ENCODE results near the gene CNIH2.
"Not testable (repeated sequence)": the region's sequence is repeated elsewhere in the genome, so short reads cannot be mapped to it uniquely, and the experiment has no call there.

CNIH2 gene

GRCh38 chr11:66277471-66278362, at the start of gene CNIH2:
TSS of gene CNIH2 (plus strand) at chr11:66278175. CDS start at chr11:66278457, 282 bp downstream.
- DNase-seq: no peak

DNA sequence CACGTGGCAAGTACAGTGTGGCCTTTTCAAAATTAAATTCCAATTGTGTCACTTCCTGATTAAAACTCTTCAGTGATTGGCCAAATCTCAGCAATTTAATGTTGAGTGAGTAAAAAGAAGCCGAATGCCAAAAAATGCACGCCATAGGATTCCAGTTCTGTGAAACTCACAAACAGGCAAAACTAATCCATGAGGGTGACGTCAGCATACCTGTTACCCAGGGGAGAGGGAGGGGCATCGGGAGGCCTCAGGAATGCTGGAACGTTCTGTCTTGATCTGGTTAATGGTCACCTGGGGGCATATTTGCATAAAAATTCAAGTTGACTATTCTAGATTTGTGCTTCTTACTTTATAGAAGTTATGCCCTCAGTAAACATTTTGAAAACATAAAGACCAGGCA, 49.5 kb upstream of the CNIH2 start:
- no peak for DNase-seq

GRCh38 chr11:66230156-66230555, 47.8 kb upstream of the CNIH2 start:
- DNase-seq: no peak

DNA sequence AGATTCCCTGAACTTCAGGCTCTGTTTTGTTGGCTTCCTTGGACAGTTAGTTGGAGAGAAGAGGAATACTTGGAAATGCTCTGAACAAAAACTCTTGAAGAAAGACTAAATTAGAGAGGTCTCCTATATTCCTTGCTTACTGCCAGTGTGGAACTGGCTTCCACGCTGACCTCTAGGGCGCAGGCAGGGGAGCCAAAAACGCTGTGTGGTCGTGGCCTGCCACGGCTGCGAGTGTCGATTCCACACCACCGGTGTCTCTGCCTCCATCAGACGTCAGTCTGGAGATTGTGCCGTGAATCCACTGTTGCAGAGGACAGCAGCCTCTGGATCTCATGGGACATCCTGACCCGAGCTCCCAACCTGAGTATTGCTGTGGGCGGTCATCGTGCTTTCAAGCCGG, 47.0 kb upstream of the CNIH2 start:
- no peak for DNase-seq

DNA sequence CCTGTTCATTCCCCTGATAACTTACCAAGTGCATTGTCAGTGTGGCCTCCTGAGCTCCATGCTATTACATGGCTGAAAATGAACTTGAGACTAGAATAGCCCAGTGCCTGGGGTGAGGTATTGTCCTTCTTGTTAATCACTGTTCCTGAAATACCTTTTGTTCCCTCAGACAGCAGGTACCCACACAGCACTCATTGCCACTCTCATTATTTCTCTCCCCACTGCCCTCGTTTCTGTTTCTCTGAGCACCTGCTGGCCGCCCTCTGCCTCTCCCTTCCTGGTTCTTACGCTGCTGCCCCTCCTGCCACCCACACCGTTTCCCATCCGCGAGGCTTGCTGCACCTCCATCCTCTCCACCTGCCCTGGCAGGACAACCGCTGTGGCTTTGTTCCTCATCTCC, 46.4 kb upstream of the CNIH2 start:
- no peak for DNase-seq

DNA sequence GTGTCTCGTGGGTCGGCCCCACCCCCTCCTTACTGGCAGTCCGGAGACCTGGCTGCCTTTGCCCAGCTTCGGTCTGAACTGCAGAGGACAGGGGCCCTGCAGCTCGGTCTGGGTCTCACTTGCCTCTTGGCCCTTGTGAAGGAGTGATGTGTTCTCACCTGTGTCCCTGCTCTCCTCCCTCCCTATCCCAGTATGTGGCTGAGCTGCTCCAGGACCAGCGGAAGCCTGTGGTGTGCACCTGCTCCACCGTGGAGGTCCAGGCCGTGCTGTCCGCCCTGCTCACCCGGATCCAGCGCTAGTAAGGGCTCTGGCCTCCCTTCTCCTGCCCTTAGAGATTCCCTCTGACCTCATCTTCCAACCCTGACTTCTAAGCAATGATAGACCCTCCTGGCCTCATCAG, 45.2 kb upstream of the CNIH2 start:
- DNase-seq: no peak

- no peak for DNase-seq
Measured at GRCh38 chr11:66233301-66233700, 44.7 kb upstream of the CNIH2 start.

DNA sequence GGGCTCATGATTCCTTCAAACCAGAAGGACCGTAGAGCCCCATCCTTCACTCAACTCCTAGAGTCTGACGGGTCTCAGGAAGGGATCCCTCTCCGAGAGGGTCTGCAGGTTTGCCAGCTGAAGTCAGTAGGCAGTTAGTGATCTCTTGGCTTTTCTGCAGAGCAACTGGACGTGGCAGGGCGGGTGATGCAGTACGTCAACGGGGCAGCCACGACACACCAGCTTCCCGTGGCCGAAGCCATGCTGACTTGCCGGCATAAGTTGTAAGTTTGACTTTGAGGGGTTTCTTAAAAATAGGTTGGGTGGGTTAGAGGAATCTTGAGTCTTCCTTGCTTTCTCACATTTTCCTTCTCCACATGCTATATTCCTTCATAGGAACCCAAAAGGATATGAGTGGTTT, 42.8 kb upstream of the CNIH2 start:
- no peak for DNase-seq

DNA sequence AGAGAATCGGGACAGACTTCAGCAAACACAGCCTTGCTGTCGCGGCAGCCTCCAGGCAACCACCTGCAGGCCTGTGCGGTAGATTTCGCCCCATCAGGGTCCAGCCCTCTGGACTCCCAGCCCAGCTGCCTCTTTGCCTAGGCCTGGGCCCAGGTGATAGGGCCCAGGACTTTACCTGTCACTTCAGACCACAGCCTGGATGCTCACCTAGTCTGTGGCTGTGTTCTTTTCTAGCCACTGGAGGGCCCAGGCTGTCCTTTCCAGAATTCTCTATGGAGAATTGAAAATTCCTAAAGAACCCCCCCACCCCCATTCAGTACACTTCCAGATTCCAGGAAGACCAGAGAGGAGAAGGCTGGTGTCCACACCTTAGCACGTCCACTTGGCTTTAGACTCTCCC, 40.1 kb upstream of the CNIH2 start:
- no peak for DNase-seq

- no peak for DNase-seq
Measured at GRCh38 chr11:66238786-66239413, 39.1 kb upstream of the CNIH2 start.

GRCh38 chr11:66239511-66239910, 38.5 kb upstream of the CNIH2 start:
- DNase-seq: no peak

- DNase-seq: no peak
Measured at GRCh38 chr11:66239998-66240780, 37.8 kb upstream of the CNIH2 start.

DNA sequence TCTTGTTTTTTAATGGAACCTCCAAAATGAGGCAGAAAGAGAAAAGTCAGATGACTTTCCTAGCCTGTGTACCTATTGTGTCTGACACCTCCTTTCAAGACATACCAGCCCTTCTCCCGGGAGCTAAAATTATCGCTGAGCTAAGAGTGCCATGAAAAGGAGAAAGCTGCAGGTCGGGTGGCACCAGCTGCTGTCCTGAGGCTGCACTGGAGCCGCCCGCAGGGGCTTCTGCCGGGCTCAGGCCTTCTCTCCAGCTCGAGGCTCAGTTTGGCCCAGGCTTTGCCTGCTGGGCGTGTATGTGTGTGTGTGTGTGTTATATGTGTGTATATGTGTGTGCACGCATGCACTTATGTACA, 37.2 kb upstream of the CNIH2 start:
- DNase-seq: no peak

GRCh38 chr11:66242095-66242765, 35.7 kb upstream of the CNIH2 start:
- no peak for DNase-seq

DNA sequence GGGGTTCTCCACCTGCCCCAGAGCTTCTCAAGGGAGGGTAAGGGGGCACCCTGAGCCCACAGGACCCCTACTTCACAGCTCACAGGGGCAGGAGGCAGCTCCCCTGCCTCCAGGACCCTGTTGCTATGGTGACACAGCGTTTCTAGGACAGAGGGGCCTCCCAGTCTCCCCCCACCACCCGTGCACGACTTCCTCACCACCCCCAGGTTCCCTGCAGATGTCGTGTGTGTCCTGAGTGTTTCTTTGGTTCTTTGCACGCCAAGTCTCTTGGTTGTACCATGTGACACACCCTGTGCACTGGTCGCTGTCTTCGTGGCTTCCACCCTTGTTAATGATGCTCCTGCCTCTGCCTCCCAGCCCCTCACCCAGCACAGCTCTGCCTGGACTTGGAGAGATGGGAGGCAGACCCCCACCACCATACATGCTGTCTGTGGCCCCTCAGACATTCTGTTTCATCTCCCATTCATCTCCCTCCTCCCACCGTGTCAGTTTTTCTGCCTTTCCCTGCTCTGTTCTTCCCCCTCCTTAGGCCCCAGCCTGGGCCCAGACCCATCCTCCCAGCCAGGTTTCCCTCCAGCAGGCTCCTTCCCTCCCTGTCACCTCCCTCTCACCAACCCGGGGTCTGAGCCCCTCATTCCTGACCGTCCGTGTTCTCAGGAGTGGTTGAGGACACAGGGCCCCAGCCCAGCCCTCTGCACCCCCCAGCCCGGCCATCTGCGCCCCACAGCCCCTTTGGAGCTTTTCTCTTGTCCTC, 34.0 kb upstream of the CNIH2 start:
- no peak for DNase-seq

DNA sequence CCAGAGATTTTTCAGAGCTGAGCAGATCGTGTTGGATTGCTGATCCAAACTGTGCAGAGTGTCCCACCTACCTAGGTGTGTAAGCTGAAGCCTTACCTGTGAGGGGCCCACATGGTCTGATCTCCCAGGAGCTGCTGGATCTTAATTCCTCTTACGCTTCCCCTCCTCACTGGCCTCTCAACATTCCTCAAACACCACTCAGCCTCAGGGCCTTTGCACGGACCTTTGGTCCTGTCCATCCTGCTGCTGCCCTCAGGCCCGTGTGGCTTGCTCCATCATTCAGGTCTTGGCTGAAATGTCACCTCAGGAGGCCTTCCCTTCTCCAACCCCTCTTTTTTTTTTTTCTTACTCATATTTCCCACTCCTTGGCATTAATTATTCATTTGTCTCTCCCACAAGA, 30.7 kb upstream of the CNIH2 start:
- no peak for DNase-seq

GRCh38 chr11:66247801-66248200, 30.2 kb upstream of the CNIH2 start:
- DNase-seq: no peak

- DNase-seq: no peak
Measured at GRCh38 chr11:66248903-66249302, 29.1 kb upstream of the CNIH2 start.

DNA sequence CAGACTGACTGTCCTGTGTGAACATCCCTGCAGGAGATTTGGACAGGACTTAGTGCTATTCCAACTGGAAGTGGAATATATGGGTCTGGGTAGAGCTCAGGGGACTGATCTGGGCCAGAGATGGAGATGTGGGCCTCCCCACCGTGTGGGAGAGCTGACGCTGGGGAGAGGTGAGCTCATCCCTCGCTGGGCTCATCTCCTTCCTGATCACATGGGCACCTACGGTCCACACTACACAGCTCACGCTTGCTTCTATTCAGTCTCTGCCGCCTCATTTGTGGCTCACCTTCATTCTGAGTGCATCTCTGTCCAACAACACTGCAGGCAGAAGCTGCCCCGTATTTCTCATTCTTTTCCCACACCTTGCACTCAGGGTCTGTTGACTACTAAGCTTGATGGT, 26.2 kb upstream of the CNIH2 start:
- no peak for DNase-seq

- DNase-seq: not testable (repeated sequence)
Measured at GRCh38 chr11:66253081-66253480, 24.9 kb upstream of the CNIH2 start.

GRCh38 chr11:66258473-66258893, 19.5 kb upstream of the CNIH2 start:
- DNase-seq: no peak

DNA sequence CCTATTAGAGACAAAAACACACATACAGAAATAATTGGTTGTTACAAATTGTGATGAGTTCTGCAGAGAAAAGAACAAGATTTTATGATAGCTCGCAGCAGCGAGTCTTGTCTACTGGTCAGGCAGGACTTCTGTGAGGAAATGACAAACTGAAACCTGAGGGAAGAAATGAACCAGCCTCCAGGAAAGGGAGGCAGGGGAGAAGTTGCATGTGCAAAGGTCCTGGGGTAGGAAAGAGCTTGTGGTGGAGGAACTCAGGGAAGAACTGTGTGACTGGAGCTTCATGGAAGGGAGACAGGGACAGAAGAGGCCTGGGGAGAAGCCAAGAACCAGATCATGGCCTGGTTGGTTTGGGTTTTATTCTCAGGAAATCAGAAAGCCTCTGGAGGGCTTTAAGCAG, 18.8 kb upstream of the CNIH2 start:
- no peak for DNase-seq

Data from DMS 273 treated with DMSO at 0.1 percent for 48 hours (cell line).